GM10248 (cell line): ENCODE results near the gene NCAPG2.

Source experiments
- CTCF ChIA-PET: fragments of 300-600 bp; sonication (Branson Sonifier 250); formaldehyde crosslinking; extraction: SDS; loops from one replicate; lab custom pipeline; 2021; ENCODE audit warnings: antibody characterized with exemption; lab: Yijun Ruan, JAX
- POLR2A ChIA-PET: fragments of 350-650 bp; sonication (Branson Sonifier 250); formaldehyde crosslinking; extraction: SDS; loops from one replicate; lab custom pipeline; 2020; ENCODE audit warnings: antibody characterized with exemption; lab: Yijun Ruan, JAX
- DNase-seq: peaks from one replicate; pipeline ENCODE4 v3.0.0; 2012; ENCODE audit errors: extremely low spot score
- TF ChIP-seq, protein P1 (sequence below): IDR thresholded peaks from 2 replicates; pipeline ENCODE4 v1.5.1; 2012; ENCODE audit warnings: mild to moderate bottlenecking, low read depth; ENCODE audit errors: extremely low read depth, missing control alignments, control extremely low read depth

Gene NCAPG2

DNA sequence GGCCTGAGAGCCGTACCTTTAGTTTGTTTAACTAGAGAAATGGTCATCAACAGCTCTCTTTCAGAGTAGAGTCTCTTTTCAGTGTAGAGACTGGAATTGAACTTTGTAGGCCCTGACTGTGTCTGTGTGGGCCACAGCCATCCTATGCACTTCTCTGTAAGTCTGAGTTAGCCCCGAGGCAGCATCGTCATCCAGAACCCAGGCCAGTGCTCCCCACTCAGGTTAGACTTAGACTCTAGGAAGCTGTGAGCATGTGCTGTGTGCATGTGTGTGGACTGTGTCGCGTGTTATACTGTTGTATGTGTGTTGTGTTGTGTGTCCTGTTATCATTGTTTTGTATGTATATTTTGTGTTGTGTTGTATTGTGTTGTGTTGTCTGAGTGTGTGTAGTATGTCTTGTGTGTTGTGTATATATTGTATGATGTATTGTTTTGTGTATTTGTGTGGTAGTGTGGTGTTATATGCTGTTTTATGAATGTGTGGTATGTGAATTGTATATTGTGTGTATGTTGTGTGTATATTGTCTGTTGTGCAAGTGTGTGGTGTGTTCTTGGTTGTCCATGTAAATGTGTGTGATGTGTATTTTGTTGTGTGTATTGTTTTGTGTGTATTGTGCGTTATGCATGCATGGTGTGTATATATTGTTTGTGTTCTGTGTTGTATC lies 18.1 kb upstream of the NCAPG2 start:
- no peak for DNase-seq
- TF ChIP-seq, protein P1, sequence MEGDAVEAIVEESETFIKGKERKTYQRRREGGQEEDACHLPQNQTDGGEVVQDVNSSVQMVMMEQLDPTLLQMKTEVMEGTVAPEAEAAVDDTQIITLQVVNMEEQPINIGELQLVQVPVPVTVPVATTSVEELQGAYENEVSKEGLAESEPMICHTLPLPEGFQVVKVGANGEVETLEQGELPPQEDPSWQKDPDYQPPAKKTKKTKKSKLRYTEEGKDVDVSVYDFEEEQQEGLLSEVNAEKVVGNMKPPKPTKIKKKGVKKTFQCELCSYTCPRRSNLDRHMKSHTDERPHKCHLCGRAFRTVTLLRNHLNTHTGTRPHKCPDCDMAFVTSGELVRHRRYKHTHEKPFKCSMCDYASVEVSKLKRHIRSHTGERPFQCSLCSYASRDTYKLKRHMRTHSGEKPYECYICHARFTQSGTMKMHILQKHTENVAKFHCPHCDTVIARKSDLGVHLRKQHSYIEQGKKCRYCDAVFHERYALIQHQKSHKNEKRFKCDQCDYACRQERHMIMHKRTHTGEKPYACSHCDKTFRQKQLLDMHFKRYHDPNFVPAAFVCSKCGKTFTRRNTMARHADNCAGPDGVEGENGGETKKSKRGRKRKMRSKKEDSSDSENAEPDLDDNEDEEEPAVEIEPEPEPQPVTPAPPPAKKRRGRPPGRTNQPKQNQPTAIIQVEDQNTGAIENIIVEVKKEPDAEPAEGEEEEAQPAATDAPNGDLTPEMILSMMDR: no peak
- ChIA-PET POLR2A (no interaction called here), CTCF (no interaction called here)

DNA sequence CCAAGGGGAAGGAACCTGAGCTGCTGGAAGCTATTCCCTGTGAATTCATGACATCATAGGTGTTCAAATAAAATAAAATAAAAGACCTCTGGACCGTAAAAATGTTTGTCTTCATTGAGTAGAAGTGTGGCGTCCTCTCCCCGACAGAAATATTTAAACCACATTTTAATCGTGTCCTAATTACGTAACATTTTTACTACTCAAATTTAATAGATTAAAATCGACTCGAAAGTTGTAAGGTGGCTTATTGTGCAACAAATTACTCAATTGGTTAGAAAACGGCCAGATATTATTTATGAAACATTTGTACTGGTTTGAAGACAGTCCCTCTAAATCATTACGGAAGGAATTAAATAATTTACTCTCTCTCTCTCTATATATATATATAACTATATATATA lies 15.5 kb upstream of the NCAPG2 start:
- DNase-seq: no peak
- CTCF ChIA-PET: interaction anchor here (1.0 to 1.2 kb wide), 2 partner anchors 13 to 15 kb away, joined by 3 read pairs; no protein-coding TSS in a partner anchor
- TF ChIP-seq, protein P1: no peak
- POLR2A ChIA-PET: no interaction called here

DNA sequence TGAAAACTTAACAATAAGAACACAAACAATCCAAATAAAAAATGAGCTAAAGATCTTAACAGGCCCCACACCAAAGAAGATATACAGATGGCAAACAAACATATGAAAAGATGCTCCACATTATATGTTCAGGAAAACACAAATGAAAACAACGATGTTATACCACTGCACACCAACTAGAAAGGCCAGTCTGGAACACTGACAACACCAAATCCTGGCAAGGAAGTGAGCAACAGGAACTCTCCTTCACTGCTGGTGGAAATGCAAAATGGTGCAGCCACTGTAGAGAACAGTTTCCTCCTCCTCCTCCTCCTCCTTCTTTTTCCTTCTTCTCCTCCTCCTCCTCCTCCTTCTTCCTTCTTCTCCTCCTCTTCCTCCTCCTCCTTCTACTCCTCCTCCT lies 12.2 kb upstream of the NCAPG2 start:
- POLR2A ChIA-PET: no interaction called here
- TF ChIP-seq, protein P1: no peak
- DNase-seq: no peak
- CTCF ChIA-PET: no interaction called here

- POLR2A ChIA-PET: no interaction called here
- no peak for DNase-seq
- TF ChIP-seq, protein P1: no peak
- CTCF ChIA-PET: interaction anchor here (0.9 kb wide), 1 partner anchor 14 kb away, joined by 3 read pairs; no protein-coding TSS in a partner anchor
These were observed 6.1 kb upstream of the NCAPG2 start for GRCh38 chr7:158710651-158711102.

- TF ChIP-seq, protein P1: no peak
- ChIA-PET CTCF (interaction anchor here (1.4 to 2.4 kb wide), 2 partner anchors 12 to 269 kb away, joined by 3 to 8 read pairs; no protein-coding TSS in a partner anchor), POLR2A (no interaction called here)
- no peak for DNase-seq
These were observed 3.0 kb upstream of the NCAPG2 start for GRCh38 chr7:158707610-158708009.

GRCh38 chr7:158706710-158707590 lies 2.3 kb upstream of the NCAPG2 start:
- ChIA-PET POLR2A (no interaction called here), CTCF (interaction anchor here (1.1 to 2.4 kb wide), 3 partner anchors 11 to 270 kb away, joined by 3 to 8 read pairs (median 3); no protein-coding TSS in a partner anchor)
- DNase-seq: no peak
- TF ChIP-seq, protein P1: no peak
